Loucy (cell line): Measurements from ENCODE around the gene ZFPM1.

Source experiments
- H2AFZ ChIP-seq: fragments of 200-600 bp; sonication (generic); 2 replicates; pipeline ENCODE4 v1.6.0; 2016; ENCODE audit warnings: antibody characterized with exemption, mild to moderate bottlenecking, low read length, moderate library complexity
- H3F3A ChIP-seq: fragments of 200-600 bp; 2 replicates; pipeline ENCODE4 v1.6.0; 2016; ENCODE audit warnings: antibody characterized with exemption, low read depth, mild to moderate bottlenecking
- H3K27me3 ChIP-seq: fragments of 200-600 bp; sonication (generic); 2 replicates; pipeline ENCODE4 v1.6.1; 2014; ENCODE audit warnings: low read length, mild to moderate bottlenecking; ENCODE audit not compliant: insufficient read depth, poor library complexity, severe bottlenecking
- H3K36me3 ChIP-seq: fragments of 200-600 bp; sonication (generic); 2 replicates; pipeline ENCODE4 v1.6.1; 2016; ENCODE audit warnings: low read length; ENCODE audit not compliant: insufficient read depth
- H3K4me1 ChIP-seq: fragments of 200-600 bp; sonication (generic); 2 replicates; pipeline ENCODE4 v1.5.1; 2014; ENCODE audit warnings: low read length, mild to moderate bottlenecking; ENCODE audit not compliant: insufficient read depth, poor library complexity, severe bottlenecking
- H3K4me2 ChIP-seq: fragments of 200-600 bp; sonication (generic); 2 replicates; pipeline ENCODE4 v1.6.0; 2014; ENCODE audit warnings: antibody characterized with exemption, low read length, low read depth, mild to moderate bottlenecking; ENCODE audit not compliant: poor library complexity, severe bottlenecking
- H3K4me3 ChIP-seq: fragments of 200-600 bp; sonication (generic); 2 replicates; pipeline ENCODE4 v1.5.1; 2014; ENCODE audit warnings: low read length, mild to moderate bottlenecking, mixed read lengths; ENCODE audit not compliant: poor library complexity, severe bottlenecking
- H3K79me2 ChIP-seq: fragments of 200-600 bp; sonication (generic); 2 replicates; pipeline ENCODE4 v1.6.1; 2014; ENCODE audit warnings: low read length; ENCODE audit not compliant: insufficient read depth
- H3K9ac ChIP-seq: fragments of 200-600 bp; sonication (generic); 2 replicates; pipeline ENCODE4 v1.6.0; 2014; ENCODE audit warnings: mild to moderate bottlenecking, low read depth, low read length, moderate library complexity; ENCODE audit not compliant: poor library complexity, severe bottlenecking
- H3K9me2 ChIP-seq: fragments of 200-600 bp; sonication (generic); replicated peaks from 2 replicates; pipeline ENCODE4 v1.6.1; 2016; ENCODE audit warnings: low read depth, low read length, mixed read lengths
- H3K9me3 ChIP-seq: fragments of 200-600 bp; sonication (generic); 2 replicates; pipeline ENCODE4 v1.6.1; 2014; ENCODE audit warnings: mild to moderate bottlenecking, antibody characterized with exemption, low read length, low read depth; ENCODE audit not compliant: insufficient read depth
- H4K20me1 ChIP-seq: fragments of 200-600 bp; sonication (generic); 2 replicates; pipeline ENCODE4 v1.6.0; 2014; ENCODE audit warnings: antibody characterized with exemption, low read length, mild to moderate bottlenecking; ENCODE audit not compliant: insufficient read depth, poor library complexity, severe bottlenecking
- EZH2phosphoT487 ChIP-seq: fragments of 200-600 bp; IDR thresholded peaks from 2 replicates; pipeline ENCODE4 v1.6.1; 2018; ENCODE audit warnings: antibody characterized with exemption, mild to moderate bottlenecking, moderate library complexity, borderline replicate concordance
- TF ChIP-seq, protein P1 (sequence below): fragments of 200-600 bp; sonication (generic); conservative IDR thresholded peaks from 2 replicates; pipeline ENCODE4 v1.5.1; 2014; ENCODE audit warnings: mild to moderate bottlenecking, antibody characterized with exemption, low read length

ZFPM1 gene

DNA sequence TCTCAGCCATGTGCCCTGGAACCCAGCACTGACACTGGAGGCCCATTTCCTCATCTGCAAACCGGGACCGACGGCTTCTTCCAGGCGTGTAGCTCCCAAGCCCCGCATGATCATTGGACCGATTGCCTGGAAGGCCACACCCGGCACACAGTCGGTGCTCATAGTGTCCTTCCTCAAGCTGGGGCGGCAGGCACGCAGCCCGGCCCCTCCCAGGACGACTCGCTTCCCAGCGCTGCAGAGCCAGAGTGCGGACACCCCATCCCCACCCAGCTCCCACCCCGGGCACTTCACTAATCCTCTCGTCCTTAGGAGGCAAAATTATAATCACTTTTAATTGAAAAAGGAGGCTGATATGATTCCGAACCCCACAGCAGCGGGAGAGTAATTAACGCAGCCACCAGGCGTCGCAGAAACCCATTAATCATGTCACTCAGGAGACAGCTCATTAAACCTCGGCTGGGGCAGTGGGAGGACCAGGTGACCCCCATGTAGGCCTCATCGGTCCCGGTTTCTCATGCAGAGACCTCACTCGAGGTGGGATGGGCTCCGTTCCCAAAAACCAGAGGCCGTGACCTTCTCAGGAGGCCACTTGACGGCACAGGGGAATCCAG is 37.3 kb upstream of the ZFPM1 start:
- H3K79me2 ChIP-seq = no peaks in the 10 kb centered on the region
- H2AFZ ChIP-seq = no peak overlapping the region
- no peak overlapping the region for H3K4me2 ChIP-seq
- no peak overlapping the region for H3K4me3 ChIP-seq
- H3K36me3 ChIP-seq = no peaks in the 10 kb centered on the region
- H3K27me3 ChIP-seq = no peaks in the 10 kb centered on the region
- no peaks in the 10 kb centered on the region for H3F3A ChIP-seq
- H3K9ac ChIP-seq = no peak overlapping the region
- H3K9me2 ChIP-seq = no peaks in the 10 kb centered on the region
- TF ChIP-seq, protein P1, sequence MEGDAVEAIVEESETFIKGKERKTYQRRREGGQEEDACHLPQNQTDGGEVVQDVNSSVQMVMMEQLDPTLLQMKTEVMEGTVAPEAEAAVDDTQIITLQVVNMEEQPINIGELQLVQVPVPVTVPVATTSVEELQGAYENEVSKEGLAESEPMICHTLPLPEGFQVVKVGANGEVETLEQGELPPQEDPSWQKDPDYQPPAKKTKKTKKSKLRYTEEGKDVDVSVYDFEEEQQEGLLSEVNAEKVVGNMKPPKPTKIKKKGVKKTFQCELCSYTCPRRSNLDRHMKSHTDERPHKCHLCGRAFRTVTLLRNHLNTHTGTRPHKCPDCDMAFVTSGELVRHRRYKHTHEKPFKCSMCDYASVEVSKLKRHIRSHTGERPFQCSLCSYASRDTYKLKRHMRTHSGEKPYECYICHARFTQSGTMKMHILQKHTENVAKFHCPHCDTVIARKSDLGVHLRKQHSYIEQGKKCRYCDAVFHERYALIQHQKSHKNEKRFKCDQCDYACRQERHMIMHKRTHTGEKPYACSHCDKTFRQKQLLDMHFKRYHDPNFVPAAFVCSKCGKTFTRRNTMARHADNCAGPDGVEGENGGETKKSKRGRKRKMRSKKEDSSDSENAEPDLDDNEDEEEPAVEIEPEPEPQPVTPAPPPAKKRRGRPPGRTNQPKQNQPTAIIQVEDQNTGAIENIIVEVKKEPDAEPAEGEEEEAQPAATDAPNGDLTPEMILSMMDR = no peak
- no peak for TF ChIP-seq EZH2phosphoT487
- no peaks in the 10 kb centered on the region for H3K4me1 ChIP-seq
- H3K9me3 ChIP-seq = no peaks in the 10 kb centered on the region
- H4K20me1 ChIP-seq = no peaks in the 10 kb centered on the region

DNA sequence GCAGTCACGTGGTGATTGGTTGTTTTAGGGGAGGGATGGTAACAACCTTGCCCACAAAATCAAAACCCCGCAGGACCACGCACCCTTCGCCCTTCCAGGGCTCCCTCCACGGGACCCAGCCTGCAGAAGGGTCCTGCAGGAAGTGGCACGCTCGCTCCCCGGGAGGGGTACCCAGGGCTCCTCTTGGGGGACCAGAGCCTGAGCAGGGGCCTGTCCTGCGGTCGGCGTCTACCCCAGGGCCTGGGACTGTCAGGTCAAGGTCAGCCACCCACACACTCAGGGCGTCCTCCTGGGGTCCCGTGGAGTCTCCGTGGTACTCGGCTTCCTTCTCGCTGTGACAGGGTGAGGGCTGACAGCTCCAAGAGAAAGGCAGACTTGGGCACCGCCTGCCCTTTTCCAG is 36.4 kb upstream of the ZFPM1 start:
- Histone ChIP-seq H3K4me3 (no peak overlapping the region), H3K9ac (no peak overlapping the region), H3K4me2 (no peak overlapping the region), H3K27me3 (no peaks in the 10 kb centered on the region), H3K4me1 (no peaks in the 10 kb centered on the region), H3K79me2 (no peaks in the 10 kb centered on the region), H3K9me3 (no peaks in the 10 kb centered on the region), H3F3A (no peaks in the 10 kb centered on the region), H4K20me1 (no peaks in the 10 kb centered on the region), H3K9me2 (no peaks in the 10 kb centered on the region), H2AFZ (no peak overlapping the region), H3K36me3 (no peaks in the 10 kb centered on the region)
- TF ChIP-seq, protein P1 = no peak
- TF ChIP-seq EZH2phosphoT487 = no peak

DNA sequence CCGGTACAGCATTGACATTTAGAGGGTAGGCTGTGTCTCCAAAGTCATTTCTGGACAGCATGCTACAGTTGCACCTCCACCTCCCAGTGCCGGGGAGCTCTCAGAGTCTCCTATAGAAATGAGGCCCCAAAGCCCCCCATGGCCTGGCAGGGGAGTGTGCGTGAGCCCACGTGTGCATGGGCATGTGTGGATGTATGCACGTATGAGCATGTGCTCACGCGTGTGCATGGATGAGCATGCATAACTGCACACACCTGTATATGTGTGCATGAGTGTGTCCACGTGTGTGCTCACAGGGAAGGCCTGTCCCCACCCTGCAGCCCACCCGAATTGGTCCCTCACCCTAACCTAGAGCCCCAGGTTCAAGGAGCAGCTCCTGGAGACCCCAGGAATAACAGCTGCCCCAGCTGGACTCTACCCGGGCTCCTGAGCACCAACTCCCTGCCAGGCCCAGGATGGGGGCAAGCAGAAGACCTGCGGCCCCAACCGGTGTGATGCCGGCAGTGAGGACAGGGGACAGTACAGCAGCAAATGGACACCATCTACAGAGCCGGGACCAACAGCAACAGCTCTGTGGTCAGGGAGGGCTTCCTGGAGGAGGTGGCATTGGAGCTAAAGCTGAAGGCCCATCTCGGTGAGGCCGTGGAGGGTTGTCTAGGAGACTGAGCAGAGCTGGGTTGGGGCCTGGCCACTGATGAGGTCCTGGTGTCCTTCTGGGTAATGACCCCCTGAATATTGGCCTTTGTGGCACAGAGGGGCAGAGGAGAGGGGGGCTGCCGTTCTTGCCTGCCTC is 35.2 kb upstream of the ZFPM1 start:
- H3K9ac ChIP-seq = no peak overlapping the region
- H3K27me3 ChIP-seq = no peaks in the 10 kb centered on the region
- no peaks in the 10 kb centered on the region for H3K9me3 ChIP-seq
- no peak overlapping the region for H3K4me2 ChIP-seq
- H3K79me2 ChIP-seq = no peaks in the 10 kb centered on the region
- TF ChIP-seq, protein P1 = no peak
- TF ChIP-seq EZH2phosphoT487 = no peak
- no peaks in the 10 kb centered on the region for H3K9me2 ChIP-seq
- H3K36me3 ChIP-seq = no peaks in the 10 kb centered on the region
- H4K20me1 ChIP-seq = no peaks in the 10 kb centered on the region
- no peaks in the 10 kb centered on the region for H3F3A ChIP-seq
- no peak overlapping the region for H2AFZ ChIP-seq
- H3K4me3 ChIP-seq = no peak overlapping the region
- no peaks in the 10 kb centered on the region for H3K4me1 ChIP-seq
